Measurements from ENCODE around the gene ZNF263.

DNA sequence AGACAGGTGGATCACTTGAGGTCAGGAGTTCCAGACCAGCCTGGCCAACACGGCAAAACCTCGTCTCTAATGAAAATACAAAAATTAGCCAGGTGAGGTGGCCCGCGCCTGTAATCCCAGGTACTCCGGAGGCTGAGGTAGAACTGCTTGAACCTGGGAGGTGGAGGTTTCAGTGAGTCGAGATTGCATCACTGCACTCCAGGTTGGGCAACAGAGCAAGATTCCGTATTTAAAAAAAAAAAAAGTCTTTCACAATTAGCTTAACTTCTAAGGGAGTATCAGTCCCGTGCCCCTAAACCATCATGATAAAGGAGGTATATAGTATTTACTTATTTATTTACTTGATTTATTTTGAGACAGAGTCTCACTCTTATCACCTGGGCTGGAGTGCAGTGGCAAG, 23.5 kb upstream of the ZNF263 start:
- no peak for TF ChIP-seq POLR2A (IDR thresholded peaks at IDR 0.05; ENCODE audit: borderline replicate concordance, extremely low read depth, insufficient read depth, insufficient read length)
- TF ChIP-seq, protein P1, sequence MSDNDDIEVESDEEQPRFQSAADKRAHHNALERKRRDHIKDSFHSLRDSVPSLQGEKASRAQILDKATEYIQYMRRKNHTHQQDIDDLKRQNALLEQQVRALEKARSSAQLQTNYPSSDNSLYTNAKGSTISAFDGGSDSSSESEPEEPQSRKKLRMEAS (IDR thresholded peaks at IDR 0.05), result no peak
- TF ChIP-seq YY1 (IDR thresholded peaks at IDR 0.05; ENCODE audit: extremely low read depth, insufficient replicate concordance, low read depth, low read length), result no peak
- TF ChIP-seq, protein P2, sequence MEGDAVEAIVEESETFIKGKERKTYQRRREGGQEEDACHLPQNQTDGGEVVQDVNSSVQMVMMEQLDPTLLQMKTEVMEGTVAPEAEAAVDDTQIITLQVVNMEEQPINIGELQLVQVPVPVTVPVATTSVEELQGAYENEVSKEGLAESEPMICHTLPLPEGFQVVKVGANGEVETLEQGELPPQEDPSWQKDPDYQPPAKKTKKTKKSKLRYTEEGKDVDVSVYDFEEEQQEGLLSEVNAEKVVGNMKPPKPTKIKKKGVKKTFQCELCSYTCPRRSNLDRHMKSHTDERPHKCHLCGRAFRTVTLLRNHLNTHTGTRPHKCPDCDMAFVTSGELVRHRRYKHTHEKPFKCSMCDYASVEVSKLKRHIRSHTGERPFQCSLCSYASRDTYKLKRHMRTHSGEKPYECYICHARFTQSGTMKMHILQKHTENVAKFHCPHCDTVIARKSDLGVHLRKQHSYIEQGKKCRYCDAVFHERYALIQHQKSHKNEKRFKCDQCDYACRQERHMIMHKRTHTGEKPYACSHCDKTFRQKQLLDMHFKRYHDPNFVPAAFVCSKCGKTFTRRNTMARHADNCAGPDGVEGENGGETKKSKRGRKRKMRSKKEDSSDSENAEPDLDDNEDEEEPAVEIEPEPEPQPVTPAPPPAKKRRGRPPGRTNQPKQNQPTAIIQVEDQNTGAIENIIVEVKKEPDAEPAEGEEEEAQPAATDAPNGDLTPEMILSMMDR (IDR thresholded peaks at IDR 0.05 in 2 of 3, conservative IDR thresholded peaks at IDR 0.05 in 1 of 3; ENCODE audit: borderline replicate concordance in 1 of 3, insufficient read depth in 1 of 3, low read depth in 2 of 3, low read length in 2 of 3), result no peak
- no peak for TF ChIP-seq EZH2 (IDR thresholded peaks at IDR 0.05)
- TF ChIP-seq ZNF274 (IDR thresholded peaks at IDR 0.05; ENCODE audit: low read depth, low read length), result no peak
- TF ChIP-seq POLR2AphosphoS5 (IDR thresholded peaks at IDR 0.05; ENCODE audit: low read depth, low read length), result no peak
